Epidermal melanocyte (primary cell): ENCODE results near the gene SCGB3A2.
"Not testable (repeated sequence)": the region's sequence is repeated elsewhere in the genome, so short reads cannot be mapped to it uniquely, and the experiment has no call there.

ENCODE experiments used
- DNase-seq: peaks from one replicate; pipeline ENCODE4 v3.0.0; 2011; ENCODE audit warnings: low spot score; ENCODE audit not compliant: insufficient read length

SCGB3A2 gene

DNA sequence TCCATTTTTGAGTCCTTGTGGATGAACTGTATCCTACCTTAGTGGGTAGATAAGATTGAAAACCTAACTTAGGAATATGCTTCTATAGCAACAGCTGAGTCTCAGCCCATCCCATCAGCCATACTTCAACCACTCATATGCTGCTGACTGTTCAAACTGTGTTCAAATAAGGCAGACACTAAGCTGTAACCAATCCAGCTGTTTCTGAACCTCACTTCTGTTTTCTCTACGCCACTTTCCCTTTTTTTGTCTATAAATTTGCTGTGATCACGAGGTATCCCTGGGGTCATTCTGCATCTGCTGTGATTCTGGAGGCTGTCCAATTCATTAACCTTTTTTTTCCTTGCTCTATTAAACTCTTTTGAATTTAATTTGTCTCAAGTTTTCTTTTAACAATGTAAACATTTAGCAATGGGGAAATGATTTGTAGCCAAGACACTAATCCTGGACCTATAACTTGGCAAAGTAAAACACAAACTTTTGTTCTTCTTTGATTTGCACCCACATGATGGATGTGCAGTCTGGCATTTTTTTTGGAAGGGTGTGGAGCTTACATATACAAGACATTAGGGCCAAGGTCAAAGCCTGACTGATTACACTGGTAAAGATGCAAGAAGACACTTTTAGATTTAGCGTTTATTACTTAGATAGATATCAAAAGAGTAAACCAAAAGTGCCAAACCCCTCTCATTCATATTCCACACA, 14.9 kb upstream of the SCGB3A2 start:
- DNase-seq: no peak

DNA sequence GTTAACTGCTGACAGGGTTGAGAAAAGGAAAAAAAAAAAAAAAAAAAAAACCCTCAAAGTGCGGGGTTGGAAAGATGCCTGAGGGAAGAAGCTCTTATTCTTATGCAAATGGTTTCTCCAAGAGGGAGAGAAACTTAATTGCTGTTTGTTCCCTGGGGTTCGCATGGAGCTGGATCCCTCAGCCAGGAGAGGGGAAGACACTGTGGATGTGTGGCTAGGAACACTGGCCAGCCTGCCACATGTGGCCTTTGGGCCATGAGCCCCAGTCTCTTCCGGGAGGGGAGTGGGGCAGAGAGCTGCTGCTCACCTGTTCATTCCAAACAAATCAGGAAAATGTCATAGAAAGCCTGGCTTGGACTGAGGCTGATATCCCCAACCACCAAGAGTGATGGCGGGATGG, 9.4 kb upstream of the SCGB3A2 start:
- DNase-seq: no peak

DNA sequence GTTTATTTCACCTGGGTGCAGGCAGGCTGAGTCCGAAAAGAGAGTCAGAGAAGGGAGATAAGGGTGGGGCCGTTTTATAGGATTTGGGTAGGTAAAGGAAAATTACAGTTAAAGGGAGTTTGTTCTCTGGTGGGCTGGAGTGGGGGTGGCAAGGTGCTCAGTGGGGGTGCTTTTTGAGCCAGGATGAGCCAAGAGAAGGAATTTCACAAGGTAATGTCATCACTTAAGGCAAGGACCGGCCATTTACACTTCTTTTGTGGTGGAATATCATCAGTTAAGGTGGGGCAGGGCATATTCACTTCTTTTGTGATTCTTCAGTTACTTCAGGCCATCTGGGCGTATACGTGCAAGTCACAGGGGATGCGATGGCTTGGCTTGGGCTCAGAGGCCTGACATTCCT, 8.6 kb upstream of the SCGB3A2 start:
- DNase-seq: not testable (repeated sequence)

DNA sequence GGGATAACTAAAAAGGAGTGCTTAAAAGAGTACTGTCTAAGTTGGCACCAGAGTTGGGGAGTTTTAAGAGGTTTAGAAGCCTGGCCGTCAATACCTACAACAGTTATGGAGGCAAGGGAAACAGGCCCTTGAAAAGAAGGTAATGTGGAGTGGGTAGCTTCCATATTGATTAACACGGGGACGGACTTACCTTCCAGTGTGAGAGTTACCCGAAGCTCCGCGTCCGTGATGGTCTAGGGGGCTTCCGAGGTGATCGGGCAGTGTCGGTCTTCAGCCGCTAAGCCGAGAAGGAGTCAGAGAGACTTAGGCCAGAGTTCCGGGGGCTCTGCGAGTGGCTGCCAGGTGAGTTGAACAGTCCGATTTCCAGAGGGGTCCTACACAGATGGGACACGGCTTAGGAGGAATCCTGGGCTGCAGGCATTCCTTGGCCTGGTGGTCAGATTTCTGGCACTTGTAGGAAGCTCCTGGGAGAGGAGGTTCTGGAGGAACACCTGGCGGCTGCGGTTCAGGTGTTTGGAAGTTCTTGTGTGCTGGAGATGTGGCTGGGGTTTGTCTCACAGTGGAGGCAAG, 6.4 kb upstream of the SCGB3A2 start:
- not testable (repeated sequence) for DNase-seq

DNA sequence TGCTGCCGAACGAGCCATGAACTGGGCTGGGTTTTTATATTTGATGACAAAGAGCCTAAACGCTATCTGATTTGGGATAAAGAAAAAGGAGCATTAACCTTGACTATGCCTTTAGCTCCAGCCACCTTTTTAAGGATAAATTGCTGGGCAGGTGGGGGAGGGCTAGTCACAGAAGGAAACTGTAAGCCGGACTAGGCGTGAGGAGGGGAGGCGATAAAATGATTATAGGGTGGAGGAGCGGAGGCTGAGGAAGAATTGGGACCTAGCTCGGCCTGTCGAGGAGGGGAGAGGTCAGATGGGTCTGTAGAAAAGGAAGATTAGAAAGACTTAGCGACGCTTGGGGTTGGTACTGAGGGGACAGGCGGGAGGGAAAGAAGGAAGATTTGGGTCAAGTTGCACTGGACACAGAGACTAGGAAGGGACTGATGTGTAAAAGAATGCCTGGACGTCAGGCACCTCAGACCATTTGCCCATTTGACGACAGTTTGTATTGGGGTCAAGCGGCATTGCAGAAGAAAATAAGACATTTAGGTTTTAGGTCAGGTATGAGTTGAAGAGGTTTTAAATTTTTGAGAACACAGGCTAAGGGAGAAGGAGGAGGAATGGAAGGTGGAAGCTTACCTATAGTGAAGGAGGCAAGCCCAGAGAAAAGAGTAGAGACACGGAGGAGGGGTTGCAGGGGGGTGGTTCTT, 5.6 kb upstream of the SCGB3A2 start:
- DNase-seq: not testable (repeated sequence)

DNA sequence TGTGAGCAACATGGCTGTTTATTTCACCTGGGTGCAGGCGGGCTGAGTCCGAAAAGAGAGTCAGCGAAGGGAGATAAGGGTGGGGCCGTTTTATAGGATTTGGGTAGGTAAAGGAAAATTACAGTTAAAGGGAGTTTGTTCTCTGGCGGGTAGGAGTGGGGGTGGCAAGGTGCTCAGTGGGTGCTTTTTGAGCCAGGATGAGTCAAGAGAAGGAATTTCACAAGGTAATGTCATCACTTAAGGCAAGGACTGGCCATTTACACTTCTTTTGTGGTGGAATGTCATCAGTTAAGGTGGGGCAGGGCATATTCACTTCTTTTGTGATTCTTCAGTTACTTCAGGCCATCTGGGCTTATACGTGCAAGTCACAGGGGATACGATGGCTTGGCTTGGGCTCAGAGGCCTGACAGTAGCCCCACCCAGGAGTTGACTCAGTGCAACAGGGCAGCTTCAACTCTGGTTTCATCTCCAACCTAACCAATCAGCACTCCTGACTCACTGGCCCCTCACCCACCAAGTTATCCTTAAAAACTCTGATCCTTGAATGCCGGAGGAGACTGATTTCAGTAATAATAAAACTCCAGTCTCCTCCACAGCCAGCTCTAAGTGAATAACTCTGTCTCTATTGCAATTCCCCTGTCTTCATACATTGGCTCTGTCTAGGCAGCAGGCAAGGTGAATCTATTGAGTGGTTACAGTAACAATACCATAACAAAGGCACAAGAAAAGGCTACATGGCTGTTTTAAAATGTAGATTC, 4.2 kb upstream of the SCGB3A2 start:
- not testable (repeated sequence) for DNase-seq

DNA sequence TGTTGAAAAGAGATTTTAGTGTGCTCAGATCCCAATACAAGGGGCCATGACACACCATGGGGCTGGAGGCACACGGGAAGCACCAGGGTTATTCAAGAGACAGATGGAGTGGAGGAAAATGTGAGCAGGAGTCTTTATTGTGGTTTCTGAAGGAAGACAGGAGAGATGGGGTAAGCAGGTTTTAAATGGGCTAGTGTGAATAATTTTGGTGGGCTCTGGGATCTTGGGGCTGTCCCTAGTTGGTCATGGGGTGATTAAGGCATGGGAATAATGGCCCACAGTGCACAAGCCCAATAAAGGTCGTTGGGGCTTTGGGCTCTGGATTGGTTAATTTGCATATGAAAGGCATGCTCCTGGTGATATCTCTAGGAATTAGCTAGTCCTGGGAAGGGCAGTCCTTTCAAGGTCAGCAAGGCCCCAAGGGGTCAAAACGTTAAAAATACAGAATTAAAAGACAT, 3.6 kb upstream of the SCGB3A2 start:
- no peak for DNase-seq

DNA sequence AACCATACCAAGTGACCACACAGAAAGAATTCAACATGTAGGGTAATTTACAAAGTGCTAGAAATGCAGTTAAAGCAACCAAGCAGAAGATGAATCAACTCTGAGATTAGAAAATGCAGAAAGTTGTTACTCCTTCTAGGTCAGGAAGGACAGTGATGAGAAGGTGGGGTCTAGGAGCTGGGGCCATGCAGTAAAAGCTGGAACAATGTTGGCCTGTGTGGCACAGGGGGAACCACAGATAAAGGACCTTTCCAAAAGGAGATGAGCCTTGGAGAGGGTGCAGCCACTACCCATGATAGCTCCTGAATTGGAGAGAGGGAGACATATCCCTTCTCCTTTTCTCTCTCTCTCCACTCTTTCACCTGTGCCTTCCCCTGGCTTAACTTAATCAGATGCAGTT, 2.4 kb upstream of the SCGB3A2 start:
- no peak for DNase-seq

DNA sequence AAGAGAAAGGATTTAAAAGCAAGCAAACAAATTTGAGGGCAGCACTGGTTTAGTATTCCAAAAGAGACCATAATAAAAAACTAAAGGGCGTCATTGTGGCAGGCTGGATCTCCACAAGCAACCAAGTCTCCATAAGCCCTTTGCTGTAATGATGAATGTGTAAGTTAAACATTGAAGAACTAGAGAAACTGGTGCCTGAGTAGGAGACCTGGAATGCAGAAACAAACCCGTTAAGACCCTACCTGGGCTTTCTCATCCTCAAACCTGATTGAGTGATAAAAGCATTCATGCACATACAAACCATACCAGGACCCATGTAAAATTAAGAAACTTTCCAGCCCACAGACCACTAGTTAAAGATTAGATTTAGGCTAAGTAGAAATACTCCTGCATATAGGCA, 1.9 kb upstream of the SCGB3A2 start:
- DNase-seq: no peak

DNA sequence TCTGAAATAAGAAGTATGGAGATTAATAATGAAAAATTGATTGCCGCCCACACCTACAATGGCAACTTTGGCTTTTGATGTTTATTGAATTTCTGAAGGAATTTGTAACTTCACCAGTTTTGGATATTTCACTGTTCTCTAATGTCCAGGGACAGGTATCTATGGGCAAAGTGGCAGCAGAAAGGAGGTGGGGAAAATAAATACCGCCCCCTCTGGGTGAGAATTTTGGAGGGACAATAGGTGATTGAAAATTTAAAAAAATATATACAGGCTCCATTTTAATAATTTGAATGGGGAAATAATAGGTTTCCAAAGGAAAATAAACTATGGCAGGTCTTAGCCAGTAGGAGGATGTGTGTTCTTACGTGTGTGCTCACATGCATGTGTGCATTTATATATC, 1.3 kb downstream of the SCGB3A2 start:
- no peak for DNase-seq

DNA sequence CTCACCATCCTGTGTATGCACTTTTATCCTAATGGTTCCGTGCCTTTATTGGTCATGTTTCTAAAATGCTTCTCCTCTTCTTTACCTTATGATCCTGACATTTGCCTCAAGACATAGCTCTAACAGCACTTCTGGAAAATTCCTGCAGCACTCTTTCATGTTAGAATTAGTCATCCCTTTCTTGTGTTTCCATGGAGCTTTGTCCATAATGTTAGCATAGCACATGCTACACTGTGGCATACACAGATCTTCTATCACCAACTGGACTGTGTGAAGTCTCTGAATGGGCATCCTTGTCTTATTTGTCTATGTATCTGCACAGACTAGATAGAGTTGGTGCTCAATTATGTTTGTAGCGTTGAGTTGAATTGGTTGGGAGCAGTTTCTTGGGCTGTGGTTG, 2.0 kb downstream of the SCGB3A2 start:
- DNase-seq: no peak

DNA sequence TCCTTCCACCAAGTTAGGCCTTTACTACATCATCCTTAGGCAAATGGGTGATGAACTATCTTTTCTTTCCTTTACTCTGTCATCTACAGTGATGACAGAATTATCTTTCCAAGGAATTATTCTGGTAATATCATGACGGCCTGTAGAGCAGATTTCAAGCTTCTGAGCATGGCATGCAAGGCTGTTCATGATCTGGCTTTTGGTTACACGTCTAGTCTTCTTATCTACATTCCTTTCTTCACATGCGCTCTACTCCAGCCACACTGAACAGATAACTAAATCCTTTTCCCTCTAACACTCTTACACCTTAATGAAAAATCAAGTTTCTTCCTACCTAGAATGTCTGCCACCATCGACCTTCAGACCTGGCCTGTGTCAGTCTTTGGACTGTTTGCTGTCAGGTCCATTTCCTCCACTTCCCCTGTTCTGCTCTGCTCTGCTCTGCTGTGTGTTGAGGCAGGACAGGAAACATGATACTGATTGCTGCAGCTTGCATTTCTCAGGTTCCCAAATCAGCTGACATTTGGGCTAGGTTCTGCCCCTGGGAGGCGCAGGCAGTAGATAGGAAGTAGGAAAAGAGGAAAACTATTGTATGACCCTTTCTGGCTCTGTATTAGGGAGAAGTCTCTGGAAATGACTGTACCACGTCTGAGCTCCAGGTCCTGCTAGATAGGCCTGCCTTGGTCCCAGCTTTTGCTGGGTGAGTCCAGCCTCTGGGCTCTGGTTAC, 4.2 kb downstream of the SCGB3A2 start:
- DNase-seq: no peak

DNA sequence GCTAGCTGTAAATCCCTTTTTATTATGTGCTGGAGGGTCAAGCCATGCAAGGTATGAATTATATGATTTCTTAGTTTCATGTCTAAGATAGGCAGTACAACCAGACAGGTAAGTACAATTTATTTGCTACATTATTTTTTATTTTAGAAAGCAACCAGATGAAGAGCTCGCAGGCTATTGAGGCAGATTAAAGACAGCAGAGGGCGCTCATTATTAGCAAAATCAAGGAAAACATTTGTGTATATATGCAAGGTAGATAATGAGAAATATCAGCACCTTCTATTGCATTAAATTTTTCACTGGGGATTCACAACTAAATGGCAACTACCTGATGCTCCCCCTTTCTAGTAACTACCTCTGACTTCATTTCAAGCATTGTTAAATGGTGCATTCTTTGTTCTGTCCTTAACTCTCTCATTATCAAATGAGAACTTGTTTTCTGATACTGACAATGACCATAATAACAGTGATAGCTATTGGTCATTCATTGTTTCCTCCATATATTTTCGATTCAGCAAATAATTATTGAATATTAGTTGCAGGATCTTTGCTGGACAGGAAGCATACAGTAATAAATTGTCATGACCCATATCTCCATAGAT, 8.6 kb downstream of the SCGB3A2 start:
- DNase-seq: no peak

DNA sequence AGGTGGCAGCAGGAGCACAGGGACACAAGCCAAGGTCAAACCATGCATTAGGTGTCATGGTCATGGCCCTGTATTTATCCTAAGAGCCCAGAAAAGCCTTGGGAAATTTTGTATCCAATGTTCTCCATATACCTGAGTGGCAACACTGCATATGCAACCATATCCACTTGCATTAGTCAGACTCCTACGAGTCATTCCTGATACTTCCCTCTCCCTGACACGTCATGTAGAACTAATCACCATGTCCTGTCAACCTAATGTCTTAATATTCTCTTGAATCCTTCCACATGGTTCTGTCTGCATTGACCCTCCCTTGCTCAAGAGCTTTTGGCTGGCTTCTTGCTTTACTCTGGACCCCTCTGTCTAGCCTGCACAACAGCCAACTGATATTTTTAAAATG, 9.4 kb downstream of the SCGB3A2 start:
- DNase-seq: no peak

DNA sequence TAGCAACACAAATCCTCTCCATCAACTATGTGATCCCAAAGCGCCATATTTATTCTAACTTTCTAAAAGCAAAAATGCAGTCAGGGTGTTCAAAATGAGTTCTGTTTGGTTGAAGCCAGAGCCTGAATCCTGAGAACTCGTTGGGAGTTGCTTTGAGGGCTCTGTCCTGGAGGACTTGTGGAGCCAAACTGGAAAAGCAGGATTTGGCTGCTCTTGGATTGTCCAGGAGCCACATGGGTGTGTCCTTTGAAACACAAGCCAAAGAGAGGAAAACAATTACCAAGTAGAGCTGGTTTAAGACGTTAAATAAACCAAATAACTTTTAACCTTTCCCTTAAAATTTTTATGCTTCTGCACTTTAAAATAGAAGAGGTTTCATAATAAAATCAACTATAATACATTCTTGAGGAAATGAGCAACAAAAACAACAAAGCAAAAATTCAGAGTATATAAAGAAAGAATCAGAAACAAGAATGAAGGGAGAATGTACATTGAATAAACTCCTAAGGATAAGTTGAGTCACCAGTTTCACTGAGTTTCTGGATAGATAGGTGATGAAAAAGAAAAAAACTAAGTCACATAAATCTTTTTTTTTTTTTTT, 14.3 kb downstream of the SCGB3A2 start:
- DNase-seq: no peak

DNA sequence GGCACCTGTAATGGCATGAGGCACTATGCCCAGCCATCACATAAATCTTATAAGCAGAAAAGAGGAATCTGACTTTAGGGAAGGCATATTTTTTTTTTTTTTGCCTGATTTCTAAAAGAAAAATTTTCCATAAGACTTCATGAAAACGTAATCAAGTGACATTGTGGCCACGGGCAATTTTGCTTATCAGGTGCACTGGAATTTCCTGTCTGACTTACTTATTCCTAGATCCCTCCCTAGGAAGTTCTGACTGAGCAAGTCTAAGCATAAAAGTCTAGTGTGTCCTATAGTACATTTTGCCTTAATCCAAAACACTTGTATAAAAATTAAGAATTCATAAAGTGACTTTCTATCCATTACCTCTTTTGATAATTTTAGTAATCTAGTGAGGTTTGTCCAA, 15.3 kb downstream of the SCGB3A2 start:
- no peak for DNase-seq

DNA sequence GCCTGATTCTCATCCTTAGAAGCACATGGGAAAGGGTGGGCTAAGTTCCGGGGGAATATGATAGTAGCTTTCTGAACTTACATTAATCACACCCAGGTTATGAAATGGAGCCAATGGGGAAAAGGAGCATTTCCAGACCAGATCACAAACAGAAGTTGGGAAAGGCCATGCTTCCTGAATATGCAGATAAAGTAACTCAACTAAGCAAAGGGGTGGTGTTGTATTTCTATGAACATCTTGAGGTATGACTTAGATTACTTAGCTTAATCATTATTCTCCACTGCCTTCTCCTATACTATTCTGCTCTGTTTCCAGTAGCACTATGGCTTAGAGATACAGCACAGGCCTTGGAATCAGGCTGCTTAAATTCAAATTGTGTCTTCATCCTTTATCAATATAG, 17.4 kb downstream of the SCGB3A2 start:
- DNase-seq: no peak

DNA sequence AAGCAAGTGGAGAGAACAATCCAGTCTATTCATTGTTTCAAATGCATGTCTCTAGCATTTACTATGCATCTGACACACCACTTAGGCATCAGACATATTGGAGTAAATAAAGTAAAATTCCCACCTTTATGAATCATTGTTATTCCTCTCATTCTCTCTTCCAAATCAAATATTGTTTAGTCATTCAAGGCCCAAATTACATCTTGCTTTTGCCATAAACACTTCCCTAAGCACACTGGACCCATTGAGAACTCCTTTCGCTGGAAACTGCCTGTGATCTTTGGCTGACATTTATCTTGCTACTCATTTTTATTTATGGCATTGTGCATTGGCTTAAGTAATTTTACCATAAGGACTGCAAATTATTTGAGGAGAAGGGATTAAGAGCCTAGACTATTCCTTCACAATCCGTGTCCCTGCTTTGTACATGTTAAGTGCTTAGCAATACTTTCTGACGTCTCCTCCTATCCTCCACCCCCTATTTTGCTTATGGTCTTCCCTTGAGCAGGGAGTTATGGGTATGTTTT, 20.4 kb downstream of the SCGB3A2 start:
- DNase-seq: no peak

DNA sequence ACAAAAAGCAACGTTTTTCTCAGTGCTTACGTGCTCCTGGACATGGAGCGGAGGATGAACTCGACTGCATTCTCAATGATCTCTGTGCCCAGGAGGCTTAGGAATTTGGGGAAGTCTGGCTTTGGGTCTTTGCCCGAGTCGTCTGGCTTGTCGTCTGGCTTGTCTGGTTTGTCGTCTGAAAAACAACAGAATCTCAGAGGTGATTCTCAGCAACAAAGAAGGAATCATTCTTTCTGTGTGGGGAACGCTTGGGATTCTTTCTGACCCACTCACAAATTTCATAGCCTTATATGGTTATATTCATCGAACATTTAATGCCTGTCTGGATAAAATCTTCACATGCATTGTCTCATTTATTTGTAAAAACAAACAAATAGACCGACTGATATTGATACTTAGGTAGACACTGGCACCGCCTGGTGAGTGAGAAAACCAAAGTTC, 23.1 kb downstream of the SCGB3A2 start:
- DNase-seq: no peak

DNA sequence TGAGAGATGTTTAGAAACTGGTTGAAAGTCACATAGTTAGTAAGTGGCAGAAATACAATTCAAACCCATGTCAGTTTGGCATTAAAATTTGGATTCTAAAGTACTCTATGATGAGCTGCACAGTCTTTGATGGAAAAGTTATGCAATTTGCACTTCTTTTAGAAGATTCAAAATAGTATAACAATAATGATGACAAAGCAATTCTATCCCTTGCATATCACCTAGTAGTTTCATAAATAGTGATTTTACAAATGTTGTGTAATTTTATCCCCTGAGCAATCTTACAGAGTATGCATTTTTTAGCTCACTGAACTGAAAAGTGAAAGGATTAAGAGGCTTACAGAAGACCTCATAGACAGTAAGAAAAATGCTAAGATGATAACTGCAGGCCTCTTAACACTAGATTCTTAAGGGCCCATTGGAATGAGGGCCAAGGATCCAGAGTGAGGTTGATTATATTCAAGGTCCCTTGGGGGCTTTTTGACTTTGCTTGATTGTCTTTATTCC, 24.2 kb downstream of the SCGB3A2 start:
- no peak for DNase-seq
